D721Med (cell line): ENCODE measurements around the gene WDR33.

ENCODE experiments used
- DNase-seq: peaks from one replicate; pipeline ENCODE4 v3.0.0; 2011; ENCODE audit warnings: low spot score; ENCODE audit not compliant: insufficient read length
- FAIRE-seq: peaks from 2 replicates; lab custom pipeline; 2011; peaks lifted over from hg19 to GRCh38; lab: Jason Lieb, UNC
- TF ChIP-seq, protein P1 (sequence below): IDR thresholded peaks from 2 replicates; pipeline ENCODE4 v1.5.1; 2012; ENCODE audit warnings: mild to moderate bottlenecking, control low read depth; ENCODE audit not compliant: insufficient read depth; ENCODE audit errors: missing control alignments

WDR33 gene

DNA sequence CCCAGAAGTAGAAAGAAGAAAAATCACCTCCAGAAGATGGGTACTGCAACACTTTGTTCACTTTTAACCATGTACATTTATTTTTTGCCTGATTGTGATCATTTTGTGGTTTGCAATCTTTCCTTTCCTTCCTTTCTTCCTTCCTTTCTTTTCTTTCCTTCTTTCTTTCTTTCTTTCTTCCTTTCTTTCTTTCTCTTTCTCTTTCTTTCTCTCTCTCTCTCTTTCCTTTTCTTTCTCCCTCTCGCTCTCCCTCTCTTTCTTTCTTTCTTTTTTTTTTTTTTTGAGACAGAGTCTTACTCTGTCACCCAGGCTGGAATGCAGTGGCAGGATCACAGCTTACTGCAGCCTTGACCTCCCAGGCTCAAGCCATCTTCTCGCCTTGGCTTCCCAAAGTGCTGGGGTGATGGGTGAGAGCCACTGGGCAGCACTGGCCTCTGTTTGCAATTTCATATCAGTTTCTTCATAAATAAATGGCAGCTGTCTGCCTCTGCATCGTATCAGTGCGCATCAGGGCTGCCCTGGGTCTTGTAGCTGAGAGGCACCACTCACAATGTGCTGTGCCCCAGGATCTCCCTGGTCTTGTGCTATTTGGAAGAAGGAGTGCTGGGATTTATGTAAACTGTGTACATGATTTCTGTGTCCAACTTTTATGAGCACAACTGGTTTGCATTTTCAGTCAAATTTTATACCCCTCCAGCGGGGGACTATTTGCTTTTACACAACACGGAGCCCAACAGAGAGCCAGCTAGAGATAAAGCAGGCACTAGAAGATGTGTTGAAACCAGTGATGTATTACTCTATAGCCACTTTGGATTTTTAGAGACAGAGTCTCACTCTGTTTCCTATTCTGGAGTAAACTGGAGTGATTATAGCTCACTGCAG, 128.8 kb downstream of the WDR33 start:
- no peak for FAIRE-seq
- DNase-seq = no peak
- TF ChIP-seq, protein P1, sequence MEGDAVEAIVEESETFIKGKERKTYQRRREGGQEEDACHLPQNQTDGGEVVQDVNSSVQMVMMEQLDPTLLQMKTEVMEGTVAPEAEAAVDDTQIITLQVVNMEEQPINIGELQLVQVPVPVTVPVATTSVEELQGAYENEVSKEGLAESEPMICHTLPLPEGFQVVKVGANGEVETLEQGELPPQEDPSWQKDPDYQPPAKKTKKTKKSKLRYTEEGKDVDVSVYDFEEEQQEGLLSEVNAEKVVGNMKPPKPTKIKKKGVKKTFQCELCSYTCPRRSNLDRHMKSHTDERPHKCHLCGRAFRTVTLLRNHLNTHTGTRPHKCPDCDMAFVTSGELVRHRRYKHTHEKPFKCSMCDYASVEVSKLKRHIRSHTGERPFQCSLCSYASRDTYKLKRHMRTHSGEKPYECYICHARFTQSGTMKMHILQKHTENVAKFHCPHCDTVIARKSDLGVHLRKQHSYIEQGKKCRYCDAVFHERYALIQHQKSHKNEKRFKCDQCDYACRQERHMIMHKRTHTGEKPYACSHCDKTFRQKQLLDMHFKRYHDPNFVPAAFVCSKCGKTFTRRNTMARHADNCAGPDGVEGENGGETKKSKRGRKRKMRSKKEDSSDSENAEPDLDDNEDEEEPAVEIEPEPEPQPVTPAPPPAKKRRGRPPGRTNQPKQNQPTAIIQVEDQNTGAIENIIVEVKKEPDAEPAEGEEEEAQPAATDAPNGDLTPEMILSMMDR = no peak

DNA sequence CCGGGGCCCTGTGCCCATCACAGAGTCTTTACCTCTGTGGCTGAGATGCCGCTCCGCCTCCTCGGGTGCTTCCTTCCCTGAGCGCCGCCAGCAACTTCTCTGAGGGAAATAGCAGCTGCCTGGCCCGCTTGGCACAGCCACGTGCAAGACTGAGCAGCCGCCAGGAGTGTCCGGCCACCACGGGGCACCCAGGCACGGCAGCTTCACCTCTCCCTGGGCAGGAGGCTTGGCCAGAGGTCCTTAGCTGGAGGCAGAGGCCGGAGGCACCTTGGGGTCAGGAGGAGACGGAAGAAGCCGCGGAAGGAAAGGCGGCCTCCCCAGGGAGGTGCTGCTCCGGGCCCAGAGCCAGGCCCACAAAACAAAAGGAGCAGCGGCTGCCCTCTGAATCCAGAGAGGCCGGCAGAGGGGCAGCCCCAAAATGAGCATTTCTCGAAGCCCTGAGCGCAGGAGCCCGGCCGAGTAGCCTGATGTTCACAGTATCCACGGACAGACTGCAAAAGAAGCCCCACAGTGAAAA, 129.6 kb downstream of the WDR33 start:
- no peak for FAIRE-seq
- TF ChIP-seq, protein P1 = no peak

DNA sequence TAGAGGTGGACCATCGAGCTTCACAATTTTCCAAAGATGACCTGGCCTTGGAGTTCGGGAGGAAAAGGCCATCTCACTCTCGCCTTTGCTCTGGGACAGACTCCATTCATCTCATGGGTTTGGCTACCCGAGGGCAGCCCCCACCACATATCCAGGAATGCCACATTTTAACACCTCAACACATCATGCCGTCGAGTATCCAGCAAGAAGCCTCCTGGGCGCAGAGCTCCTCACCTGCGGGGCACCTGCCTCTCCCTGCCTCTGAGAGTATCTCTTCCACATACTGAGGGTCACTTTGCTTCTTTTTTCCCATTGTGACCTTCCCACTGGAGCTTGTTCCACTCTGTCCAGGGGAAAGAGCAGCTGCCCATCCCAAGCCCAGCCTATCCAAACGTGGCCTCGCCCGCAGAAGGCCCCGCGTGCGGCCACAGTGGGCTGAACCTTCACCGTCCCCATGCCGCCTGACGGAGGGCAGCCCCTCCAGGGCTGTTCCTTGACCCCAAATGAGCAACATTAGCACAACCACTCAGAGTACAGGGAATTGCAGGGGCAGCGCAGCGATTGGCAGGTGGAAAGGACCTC, 130.2 kb downstream of the WDR33 start:
- DNase-seq = peak; percentile 3
- TF ChIP-seq, protein P1 = no peak
- no peak for FAIRE-seq

More for the DNA sequence above, 129.6 kb downstream of the WDR33 start:
- no peak for DNase-seq

DNA sequence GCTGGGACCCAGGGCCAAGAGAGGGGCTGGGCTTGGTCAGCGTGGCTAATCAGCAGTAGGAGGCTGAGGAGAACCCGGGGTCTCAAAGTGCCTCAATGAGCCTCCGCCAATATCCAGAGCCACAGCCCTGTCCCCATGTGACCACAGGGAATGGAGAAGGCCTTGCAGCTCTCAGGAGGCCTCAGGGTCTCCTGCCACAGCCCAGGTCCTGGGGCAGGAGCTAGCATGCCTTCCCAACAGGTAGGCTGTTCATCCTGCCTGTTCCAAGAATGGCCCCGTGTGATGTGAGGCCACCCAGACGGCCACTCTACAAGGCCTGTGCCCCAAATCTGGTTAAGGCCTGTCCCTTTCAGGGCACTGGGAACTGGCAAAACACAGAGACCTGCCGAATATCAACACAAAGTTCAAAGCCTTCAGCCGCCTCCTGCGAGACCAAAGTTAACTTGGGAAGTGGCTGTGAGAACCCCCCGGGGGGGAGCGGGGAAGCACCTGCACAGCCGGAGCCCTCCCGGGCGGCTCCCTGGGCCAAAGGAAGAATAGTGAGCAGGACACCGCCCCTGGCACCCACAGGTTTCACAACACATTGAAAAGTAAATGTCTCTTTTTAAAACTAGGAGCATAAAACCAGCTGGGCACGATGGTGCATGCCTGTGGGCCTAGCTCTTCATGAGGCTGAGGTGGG, 131.2 kb downstream of the WDR33 start:
- FAIRE-seq (no peak), DNase-seq (peak; percentile 12)
- TF ChIP-seq, protein P1 = no peak

DNA sequence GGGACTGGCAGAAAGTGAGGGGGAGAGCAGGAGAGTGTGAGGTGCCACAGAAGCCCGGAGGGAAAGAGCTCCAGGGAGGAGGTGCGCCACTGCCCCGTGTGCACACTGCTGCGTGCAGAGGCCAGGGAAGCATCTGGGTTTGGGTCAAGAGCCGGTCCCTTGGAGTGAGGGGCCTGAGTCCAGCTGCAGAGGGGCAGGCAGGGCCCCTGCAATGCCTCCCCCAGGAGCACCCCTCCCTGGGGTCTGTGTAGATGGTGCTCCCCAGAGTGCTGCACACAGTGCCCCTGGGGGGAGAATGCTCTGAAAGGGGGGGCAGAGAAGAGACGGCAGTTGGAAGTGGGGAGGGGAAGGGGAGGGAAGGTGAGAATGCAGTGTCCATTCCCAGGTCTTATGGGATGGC, 132.0 kb downstream of the WDR33 start:
- DNase-seq = no peak
- TF ChIP-seq, protein P1 = no peak
- no peak for FAIRE-seq

DNA sequence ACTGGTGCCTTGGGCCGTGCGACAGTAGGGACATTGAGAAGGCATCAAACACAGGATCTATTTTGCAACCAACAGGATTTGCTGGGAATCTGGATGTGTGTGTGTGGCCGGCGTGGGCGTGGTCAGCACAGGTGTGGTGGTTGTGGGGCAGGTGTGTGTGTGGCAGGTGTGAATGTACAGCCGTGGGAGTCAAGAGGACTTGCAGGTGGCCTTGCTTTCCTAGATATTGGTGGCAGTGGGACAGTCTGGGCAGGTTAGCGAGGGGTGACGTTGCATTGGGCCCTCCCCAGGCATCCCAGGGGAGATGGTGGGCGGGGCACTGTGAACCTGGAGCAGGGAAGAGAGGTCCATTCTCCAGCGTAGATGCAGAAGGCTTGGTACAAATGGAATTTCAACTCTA, 132.4 kb downstream of the WDR33 start:
- DNase-seq (no peak), FAIRE-seq (no peak)
- TF ChIP-seq, protein P1 = no peak
